Activated CD4-positive, alpha-beta T cell treated with anti-CD3 and anti-CD28 coated beads for 24 hours (primary cell): ENCODE measurements around the gene TDRD9.

Experiments
- DNase-seq, 2 donors: peaks; one replicate each; pipeline ENCODE4 v3.0.0-alpha.2; 2020; ENCODE audit warnings: low read depth in 2 of 2

TDRD9 gene

GRCh38 chr14:104031384-104031783 is 103.1 kb downstream of the TDRD9 start:
- no peak for DNase-seq

DNA sequence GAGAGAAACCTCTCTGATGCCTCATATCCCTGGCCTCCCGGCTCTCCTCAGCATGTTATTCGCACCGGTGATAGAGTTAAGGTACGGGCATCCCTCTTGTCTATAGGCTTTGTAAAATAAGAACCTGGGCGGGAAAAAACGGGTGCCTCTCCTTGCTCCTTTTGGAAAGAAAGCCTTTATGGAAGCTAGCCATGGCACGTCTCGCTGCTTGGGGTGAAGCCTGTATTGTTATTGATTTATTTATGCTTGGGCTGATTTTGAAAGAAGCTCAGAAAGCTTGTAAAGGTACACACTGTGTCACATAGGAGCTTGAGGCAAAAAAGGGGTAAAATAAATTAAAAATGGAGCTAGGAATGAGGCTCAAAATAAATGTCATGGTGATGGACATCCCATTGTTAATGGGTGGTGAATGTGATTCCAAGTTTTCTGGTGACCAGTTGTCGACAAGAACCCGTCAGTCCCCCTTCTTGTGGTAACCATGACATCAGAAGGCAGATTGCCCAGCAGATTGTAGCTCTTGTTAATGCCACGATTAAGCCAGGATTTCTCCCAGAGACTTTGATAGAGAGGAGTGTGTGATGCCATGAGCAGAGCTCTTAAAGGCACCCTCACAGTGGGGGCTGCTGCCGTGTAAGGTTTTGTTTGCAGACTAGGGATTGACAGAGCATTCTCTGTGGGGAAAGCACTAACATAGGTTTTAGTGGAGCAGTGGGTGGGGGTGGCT is 106.9 kb downstream of the TDRD9 start:
- no peak for DNase-seq

DNA sequence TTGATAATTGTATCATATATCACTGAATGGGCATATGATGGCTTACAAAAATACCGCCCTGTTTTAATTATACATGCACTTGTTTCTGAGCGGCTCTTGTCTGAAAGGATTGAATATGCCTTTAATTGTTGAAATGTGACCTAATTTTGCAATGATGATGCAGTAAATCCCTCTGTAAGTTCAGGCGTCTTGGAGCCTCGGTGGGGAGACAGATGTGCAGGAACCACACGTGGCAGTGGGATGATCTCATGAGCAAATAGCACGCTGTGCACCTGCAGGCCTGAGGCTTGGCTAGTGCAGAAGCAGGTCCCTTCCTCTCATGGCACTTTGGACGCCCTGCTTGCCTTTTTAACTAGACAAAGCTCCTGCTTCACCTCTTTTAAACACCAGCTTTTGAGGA is 108.0 kb downstream of the TDRD9 start:
- DNase-seq, result no peak

GRCh38 chr14:104037074-104037473 is 108.8 kb downstream of the TDRD9 start:
- DNase-seq, result no peak

DNA sequence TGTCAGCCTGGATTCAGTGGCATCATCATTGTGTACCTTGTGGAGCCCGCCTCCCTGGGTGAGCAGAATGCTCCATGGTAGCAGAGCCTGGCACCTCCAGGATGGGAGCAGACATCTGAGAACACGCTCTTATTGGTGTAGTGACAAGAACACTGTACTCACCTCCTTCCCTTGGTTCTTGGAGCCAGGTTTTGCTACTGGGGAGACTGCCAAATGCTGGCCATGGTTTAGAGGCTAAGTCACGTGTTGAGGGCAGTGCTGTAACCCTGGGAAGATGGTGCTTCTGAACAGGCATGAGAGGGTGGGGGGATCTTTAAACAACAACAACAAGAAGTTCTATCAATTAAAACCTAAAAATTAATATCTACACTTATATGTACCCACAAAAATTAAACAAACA is 109.6 kb downstream of the TDRD9 start:
- no peak for DNase-seq

DNA sequence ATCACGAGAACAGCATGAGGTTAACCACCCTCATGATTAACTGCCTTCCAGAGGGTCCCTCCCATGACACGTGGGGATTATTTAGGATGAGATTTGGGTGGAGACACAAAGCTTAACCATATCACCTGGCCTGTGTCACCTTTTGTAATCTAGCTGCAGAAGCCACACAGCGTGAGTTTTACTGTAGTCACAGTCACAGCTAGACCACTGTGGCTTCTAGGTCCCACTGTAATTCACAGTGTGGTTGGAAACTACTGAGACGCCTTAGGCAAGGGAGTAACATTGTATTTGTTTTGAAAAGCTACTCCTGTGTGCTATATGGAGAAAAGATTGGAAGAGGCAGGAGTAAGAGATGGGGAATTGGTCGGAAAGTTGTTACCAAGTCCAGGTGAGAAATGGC is 111.0 kb downstream of the TDRD9 start:
- no peak for DNase-seq

- no peak for DNase-seq
These were observed 112.3 kb downstream of the TDRD9 start for GRCh38 chr14:104040539-104040938.

DNA sequence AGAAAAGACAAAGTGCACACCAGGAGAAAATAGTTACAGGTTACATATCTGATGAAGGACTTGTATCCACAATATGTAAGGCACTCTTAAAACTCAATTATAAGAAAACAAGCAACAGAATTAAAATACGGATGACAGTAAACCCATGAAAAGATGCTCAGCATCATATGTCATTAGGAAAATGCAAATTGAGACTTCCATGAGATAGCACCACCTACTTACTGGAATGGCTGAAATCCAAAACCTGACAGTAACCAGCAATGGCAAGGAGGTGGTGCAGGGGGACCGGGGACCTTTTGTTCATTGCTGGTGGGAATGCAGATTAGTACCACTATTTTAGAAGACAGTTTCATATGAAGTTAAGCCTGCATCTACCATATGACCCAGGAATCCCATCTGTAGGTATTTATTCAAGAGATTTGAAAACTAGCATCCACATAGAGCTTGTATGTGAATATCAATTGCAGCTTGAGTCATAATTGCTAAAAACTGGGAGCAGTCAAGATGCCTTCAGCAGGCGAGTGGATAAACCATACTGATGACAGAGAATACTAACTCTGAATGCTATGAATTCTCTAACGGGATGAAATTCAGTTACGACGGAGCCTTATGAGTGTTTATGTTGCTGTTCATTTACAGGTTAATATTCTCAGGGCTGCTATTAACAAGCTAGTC is 113.3 kb downstream of the TDRD9 start:
- DNase-seq, result no peak

GRCh38 chr14:104044016-104044415 is 115.8 kb downstream of the TDRD9 start:
- DNase-seq, result no peak

- DNase-seq, result no peak
These were observed 119.5 kb downstream of the TDRD9 start for GRCh38 chr14:104047761-104048160.

- no peak for DNase-seq
These were observed 120.7 kb downstream of the TDRD9 start for GRCh38 chr14:104048758-104049507.

GRCh38 chr14:104049576-104050240 is 121.5 kb downstream of the TDRD9 start:
- no peak for DNase-seq

GRCh38 chr14:104051092-104051813 is 123.0 kb downstream of the TDRD9 start:
- no peak for DNase-seq

DNA sequence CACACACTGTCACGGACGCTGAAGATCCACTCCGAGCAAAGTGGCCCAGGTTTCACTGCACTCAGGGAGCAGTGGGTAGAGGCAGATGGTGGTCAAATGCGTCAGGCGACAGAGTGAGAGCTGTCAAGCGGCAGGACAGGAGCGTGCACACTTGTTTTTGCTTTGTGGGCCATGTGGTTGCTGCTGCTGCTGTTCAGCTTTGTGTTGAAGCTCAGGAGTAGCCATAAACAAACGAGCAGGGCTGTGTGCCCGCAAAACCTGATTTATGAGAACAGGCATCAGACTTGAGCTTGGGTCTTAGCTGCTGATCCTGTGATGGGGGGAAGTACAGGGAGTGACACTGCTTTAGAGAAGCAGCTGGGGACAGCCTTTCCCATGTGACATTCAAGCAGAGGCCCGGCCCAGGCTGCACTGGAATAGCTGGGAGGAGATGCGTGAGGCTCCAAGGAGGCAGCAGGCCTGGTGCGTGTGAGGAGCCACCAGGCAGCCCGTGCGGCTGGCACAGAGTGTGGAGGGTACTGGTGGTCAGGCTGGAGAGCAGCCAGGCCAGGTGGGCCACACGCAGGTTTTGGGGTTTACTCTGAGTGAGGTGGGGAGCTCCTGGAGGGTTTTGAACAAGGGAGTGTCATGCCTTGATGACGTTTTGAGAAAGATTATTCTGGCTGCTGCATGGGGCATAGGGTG is 126.1 kb downstream of the TDRD9 start:
- no peak for DNase-seq

DNA sequence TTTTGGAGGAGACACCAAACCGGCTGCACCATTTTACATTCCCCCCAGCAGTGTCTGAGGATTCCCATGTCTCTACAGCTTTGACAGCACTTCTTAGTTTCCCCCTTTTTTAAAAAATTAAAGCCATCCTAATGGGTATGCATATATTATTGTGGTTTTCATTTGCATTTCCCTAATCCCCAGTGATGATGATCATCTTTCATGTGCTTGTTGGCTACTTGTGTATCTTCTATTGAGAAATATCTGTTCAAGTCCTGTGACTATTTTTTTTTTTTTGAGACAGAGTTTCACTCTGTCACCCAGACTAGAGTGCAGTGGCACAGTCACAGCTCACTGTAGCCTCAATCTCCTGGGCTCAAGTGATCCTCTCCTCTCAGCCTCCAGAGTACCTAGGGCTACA is 134.0 kb downstream of the TDRD9 start:
- no peak for DNase-seq

DNA sequence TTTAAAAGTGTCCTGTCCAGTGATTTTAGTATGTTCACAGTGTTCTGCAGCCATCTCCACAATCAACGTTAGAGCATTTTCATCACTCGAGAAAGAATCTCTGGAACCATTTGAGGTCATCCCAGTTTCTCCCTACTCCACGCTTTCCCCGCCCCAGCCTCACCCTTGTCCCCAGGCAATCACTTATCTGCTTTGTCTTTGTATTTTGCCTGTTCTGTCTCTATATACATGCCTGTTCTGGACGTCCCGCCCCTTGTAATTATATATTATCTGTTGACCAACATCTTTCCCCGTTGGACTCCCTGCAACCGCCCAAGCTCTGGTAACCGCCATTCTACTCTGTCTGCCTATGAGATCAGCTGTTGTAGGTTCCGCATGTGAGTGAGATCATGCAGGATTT is 135.7 kb downstream of the TDRD9 start:
- DNase-seq, result no peak

DNA sequence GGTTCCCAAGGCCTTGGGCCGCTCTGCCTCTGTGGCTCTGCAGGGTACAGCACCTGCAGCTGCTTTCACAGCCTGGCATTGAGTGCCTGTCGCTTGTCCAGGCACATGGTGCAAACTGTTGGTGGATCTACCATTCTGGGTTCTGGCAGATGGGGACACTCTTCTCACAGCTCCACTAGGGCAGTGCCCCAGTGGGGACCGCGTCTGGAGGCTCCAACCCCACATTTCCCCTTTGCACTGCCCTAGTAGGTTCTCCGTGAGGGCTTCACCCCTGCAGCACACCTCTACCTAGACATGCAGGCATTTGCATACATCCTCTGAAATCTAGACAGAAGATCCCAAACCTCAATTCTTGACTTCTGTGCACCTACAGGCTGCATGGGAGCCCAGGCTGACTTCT is 138.0 kb downstream of the TDRD9 start:
- no peak for DNase-seq

DNA sequence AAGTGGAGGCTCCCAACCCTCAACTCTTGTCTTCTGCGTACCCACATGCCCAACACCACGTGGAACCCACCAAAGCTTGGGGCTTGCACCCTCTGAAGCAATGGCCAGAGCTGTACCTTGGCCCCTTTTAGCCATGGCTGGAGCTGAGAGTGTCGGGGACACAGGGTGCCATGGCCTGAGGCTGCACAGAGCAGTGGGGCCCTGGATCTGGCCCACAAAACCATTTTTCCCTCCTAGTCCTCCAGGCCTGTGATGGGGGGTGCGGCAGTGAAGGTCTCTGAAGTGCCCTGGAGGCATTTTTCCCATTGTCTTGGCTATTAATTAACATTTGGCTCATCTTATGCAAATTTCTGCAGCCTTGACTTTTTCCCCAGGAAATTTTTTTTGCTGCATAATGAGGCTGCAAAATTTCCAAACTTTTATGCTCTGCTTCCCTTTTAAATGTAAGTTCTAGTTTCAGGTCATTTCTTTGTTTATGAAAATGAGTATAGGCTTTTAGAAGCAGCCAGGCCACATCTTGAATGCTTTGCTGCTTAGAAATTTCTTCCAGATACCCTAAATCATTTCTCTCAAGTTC is 138.6 kb downstream of the TDRD9 start:
- DNase-seq, result no peak

- DNase-seq, result no peak
These were observed 141.3 kb downstream of the TDRD9 start for GRCh38 chr14:104069541-104069940.

DNA sequence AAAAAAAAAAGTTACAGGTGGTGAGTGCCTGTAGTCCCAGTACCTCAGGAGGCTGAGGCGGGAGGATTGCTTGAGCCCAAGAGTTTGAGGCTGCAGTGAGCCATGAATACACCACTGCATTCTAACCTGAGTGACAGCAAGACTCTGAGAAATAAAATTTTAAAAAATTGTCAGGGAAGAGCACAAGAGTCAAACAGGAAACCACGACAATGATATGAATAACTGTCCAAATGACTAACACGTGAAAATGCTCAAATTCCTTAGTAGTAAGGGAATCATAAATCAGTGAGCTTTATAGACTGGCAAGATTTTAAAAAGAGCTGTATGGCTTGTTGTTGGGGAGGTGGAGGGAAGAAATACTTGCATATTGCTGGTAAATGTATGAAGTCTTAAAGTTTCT is 144.3 kb downstream of the TDRD9 start:
- no peak for DNase-seq

DNA sequence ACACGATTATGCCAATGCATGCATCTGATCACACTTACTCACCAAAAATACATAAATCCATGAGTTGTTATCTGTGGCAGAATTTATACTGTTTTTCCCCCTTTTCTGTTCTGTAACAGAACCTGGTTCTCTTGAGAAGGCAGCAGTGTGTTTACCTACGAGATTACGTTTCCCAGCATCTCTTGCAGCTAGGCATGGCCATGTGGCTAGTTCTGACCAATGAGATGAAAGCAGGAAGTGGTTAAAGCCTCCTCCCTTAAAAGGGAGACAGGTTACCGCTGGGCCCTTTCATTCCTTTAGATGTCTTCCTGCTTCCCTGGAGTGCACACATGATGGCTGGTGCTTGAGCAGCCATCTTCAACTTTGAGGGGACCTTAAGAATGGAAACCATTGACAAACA is 145.5 kb downstream of the TDRD9 start:
- DNase-seq, result no peak
